IPS-15b (cell line): Measurements from ENCODE around the gene CHSY1.

Experiments
- H3K27me3 ChIP-seq: one replicate; pipeline ENCODE4 v1.6.1; 2013; ENCODE audit warnings: low read length; ENCODE audit not compliant: control insufficient read depth, insufficient read depth
- H3K36me3 ChIP-seq: one replicate; pipeline ENCODE4 v1.6.1; 2013; ENCODE audit warnings: low read length; ENCODE audit not compliant: control insufficient read depth, insufficient read depth
- H3K4me1 ChIP-seq: one replicate; pipeline ENCODE4 v1.6.1; 2013; ENCODE audit warnings: mild to moderate bottlenecking, low read length; ENCODE audit not compliant: control insufficient read depth, insufficient read depth
- H3K4me3 ChIP-seq: one replicate; pipeline ENCODE4 v1.5.1; 2013; ENCODE audit warnings: low read depth, low read length
- H3K9ac ChIP-seq: one replicate; pipeline ENCODE4 v1.6.1; 2013; ENCODE audit warnings: low read depth, mild to moderate bottlenecking, low read length
- H3K9me3 ChIP-seq: one replicate; pipeline ENCODE4 v1.6.1; 2013; ENCODE audit warnings: mild to moderate bottlenecking, low read length; ENCODE audit not compliant: control insufficient read depth, insufficient read depth

Gene CHSY1

DNA sequence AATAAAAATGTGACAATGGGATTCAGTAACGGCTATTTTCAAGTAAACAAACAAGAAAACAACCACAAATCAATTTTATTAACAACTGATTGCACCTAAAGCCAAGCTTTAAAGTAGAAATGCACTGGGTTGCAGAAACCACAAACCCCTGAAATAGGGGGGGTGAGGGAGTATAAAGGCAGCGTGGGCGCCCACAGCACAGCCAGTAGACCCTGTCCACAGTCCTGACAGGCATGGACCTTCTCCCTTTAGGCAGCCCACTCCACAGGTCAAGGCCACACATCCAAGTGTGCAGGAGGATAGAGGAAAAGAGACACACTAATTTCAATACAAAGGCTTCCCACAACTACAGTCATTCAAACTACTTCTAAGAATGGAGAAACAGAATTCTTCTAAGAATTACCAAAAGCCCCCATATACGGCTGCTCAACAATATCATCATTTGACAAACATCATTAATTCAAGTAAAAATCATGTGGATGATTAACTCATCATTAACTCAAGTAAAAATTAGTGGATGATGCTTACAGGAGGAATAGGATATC lies 48.7 kb downstream of the CHSY1 start:
- no peak overlapping the region for H3K4me3 ChIP-seq
- peaks cover 11% of the 10 kb centered on the region for H3K4me1 ChIP-seq
- H3K27me3 ChIP-seq: no peaks in the 10 kb centered on the region
- H3K9me3 ChIP-seq: no peaks in the 10 kb centered on the region
- H3K36me3 ChIP-seq: no peaks in the 10 kb centered on the region
- no peak overlapping the region for H3K9ac ChIP-seq

DNA sequence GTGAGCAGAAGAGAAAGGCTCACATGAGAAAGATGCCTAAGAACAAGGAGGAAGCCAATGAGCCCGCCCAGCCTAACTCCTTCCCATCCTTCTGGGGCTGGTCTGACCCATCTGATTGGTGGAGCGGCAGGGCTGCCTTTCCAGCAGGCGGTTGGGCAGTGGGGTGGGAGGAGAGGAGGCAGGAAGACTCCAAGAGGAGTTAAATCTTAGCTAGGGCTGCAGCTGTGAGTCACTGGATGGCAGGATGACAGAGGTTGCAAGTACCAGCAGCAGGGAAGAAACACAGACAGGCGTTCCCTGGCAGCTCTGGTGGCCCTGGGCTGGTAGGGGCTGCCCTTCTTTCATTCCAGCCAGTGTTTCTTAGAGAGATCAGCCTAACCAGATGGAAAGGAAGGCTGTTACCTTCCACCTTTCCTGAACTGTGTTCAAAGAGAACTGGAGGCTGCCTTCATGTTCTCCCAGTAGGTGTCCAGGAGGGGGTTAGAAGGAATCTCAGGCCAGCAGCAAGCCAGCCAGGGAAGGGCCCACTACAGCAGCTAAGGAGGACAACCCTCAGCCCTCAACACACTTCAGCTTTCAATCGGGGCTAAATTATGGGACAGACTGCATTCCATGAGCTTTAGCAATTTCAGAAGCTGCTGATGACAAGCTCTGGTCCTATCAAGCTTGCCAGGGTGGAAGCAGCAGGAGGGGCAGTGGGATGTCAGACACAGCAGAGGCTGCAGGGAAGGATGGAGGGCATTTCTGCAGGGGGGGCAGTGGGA lies 50.3 kb downstream of the CHSY1 start:
- Histone ChIP-seq H3K4me1 (peaks cover 14% of the 10 kb centered on the region), H3K9me3 (no peaks in the 10 kb centered on the region), H3K4me3 (no peak overlapping the region), H3K27me3 (no peaks in the 10 kb centered on the region), H3K36me3 (no peaks in the 10 kb centered on the region), H3K9ac (no peak overlapping the region)

DNA sequence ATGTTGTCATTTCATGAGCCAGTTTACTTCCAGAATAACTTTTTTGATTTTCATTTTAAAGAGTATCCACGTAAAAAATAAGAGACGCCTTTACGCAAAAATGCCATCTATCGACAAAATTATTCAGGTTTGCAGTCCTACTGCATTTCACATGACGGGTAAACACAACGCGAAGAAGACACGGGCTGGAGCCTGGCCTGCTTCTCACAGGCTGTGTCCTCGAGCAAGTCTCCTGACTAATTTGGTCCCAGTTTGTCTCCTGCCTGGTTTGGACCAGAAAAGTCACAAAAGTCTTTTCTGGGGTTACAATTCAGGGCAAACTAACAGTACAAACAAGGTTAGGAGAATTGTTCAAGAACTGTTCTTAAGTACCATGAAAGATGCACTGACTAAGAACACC lies 51.7 kb downstream of the CHSY1 start:
- no peaks in the 10 kb centered on the region for H3K9me3 ChIP-seq
- no peak overlapping the region for H3K9ac ChIP-seq
- H3K4me3 ChIP-seq: no peak overlapping the region
- peaks cover 14% of the 10 kb centered on the region for H3K4me1 ChIP-seq
- H3K36me3 ChIP-seq: no peaks in the 10 kb centered on the region
- H3K27me3 ChIP-seq: no peaks in the 10 kb centered on the region

GRCh38 chr15:101198800-101199199 lies 53.0 kb downstream of the CHSY1 start:
- H3K4me1 ChIP-seq: peaks cover 14% of the 10 kb centered on the region
- H3K9ac ChIP-seq: no peak overlapping the region
- no peaks in the 10 kb centered on the region for H3K27me3 ChIP-seq
- no peak overlapping the region for H3K4me3 ChIP-seq
- H3K36me3 ChIP-seq: no peaks in the 10 kb centered on the region
- no peaks in the 10 kb centered on the region for H3K9me3 ChIP-seq

GRCh38 chr15:101198031-101198575 lies 53.7 kb downstream of the CHSY1 start:
- Histone ChIP-seq H3K9ac (peak overlapping the region; percentile 17), H3K9me3 (no peaks in the 10 kb centered on the region), H3K4me3 (no peak overlapping the region), H3K4me1 (peaks cover 14% of the 10 kb centered on the region), H3K27me3 (no peaks in the 10 kb centered on the region), H3K36me3 (no peaks in the 10 kb centered on the region)

GRCh38 chr15:101194546-101195125 lies 57.2 kb downstream of the CHSY1 start:
- Histone ChIP-seq H3K4me1 (peaks cover 17% of the 10 kb centered on the region), H3K27me3 (no peaks in the 10 kb centered on the region), H3K9me3 (no peaks in the 10 kb centered on the region), H3K4me3 (no peak overlapping the region), H3K9ac (no peak overlapping the region), H3K36me3 (no peaks in the 10 kb centered on the region)

DNA sequence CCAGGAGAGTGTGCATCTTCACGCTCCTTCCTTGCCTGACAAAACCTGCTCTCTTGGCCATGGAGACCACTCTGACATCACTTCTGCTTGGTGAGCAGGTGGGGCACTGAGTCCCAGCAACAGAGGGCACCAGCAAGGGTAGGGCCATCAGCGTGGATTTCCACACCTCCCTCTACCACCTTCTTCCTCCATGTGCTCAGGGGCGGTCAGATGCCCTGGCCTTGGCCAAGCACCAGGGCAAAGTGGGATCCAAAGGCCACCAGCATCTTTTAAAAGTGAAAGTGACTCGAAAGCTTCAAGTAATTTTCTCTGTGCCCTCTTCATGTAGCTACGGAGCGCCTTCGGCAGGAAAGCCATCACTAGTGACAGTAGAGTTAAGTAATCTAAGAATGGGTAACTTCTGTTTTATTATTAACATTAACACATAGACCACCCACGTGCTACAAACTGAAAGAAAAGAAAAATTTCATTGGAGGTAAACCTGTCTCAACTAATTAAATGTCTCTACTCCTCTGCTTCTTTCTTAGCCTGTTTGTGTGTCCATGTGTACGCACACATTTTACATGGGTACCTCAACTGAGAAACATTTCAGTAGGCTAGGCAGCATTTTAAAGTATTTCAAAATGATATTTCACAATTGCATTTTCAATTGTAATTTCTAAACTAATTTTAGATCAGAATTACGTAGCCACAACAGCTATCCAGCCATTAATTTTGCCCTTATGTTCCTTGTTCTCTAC lies 57.9 kb downstream of the CHSY1 start:
- H3K36me3 ChIP-seq: no peaks in the 10 kb centered on the region
- H3K9me3 ChIP-seq: no peaks in the 10 kb centered on the region
- peaks cover 17% of the 10 kb centered on the region for H3K4me1 ChIP-seq
- H3K27me3 ChIP-seq: no peaks in the 10 kb centered on the region
- no peak overlapping the region for H3K4me3 ChIP-seq
- no peak overlapping the region for H3K9ac ChIP-seq

DNA sequence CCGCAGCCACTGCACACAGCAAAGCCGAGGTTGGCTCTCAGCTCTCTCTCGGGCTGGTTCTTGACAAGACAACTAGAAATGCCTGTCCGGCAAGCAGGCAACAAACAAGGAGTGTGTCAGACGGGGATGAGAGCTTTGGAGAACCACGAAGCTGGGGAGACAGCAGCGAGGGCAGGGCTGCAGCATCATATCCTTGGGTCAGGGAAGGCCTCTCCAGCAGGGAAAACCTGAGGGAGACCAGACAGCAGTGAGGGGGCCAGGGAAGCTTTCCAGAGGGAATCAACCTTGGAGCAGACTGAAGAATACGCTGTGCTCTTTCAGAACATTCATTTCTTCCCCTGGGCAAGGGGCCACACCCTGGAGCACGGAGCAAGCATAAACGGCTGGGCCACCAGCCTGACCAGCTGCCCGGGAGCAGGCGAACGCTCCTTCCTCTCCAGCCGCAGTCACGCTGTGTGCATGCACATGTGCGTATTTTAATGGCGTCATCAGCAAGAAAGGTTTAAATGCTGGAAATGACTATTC lies 58.7 kb downstream of the CHSY1 start:
- Histone ChIP-seq H3K27me3 (no peaks in the 10 kb centered on the region), H3K36me3 (peaks cover 2% of the 10 kb centered on the region), H3K9ac (peak overlapping the region; percentile 17), H3K9me3 (no peaks in the 10 kb centered on the region), H3K4me3 (no peak overlapping the region), H3K4me1 (peaks cover 17% of the 10 kb centered on the region)

DNA sequence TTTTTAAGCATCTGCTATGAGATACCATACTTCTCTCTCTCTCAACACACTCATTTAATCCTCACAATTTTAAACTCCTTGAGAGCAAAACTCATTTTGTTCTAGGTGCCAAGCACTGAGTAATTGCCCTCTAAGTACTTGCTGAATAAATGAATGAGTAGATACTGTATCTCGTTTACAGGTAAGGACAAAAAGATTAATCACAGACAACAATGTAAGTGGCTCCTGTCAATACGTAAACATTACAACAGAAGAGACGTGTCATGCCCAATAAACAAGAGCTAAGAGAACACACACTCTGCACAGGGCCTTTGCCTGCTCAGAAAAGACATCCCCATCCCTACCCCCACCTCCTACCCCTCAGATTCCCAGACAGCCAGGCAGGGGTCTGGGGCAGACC lies 59.8 kb downstream of the CHSY1 start:
- Histone ChIP-seq H3K4me3 (no peak overlapping the region), H3K9me3 (no peaks in the 10 kb centered on the region), H3K4me1 (peaks cover 15% of the 10 kb centered on the region), H3K27me3 (no peaks in the 10 kb centered on the region), H3K36me3 (peaks cover 2% of the 10 kb centered on the region), H3K9ac (no peak overlapping the region)

DNA sequence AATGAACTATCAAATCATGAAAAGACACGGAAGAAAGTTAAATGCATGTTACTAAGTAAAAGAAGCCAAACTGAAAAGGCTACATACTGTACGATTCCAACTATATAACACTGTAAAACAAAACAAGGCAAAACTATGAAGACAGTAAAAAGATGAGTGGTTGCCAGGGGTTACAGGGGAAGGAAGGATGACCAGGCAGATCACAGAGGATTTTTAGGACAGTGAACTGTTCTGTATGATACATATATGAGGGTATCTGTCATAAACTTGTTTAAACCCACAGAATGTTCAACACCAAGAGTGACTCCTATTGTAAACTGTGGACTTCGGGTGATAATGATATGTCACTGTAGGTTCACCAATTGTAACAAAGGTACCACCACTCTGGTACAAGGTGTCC lies 60.6 kb downstream of the CHSY1 start:
- Histone ChIP-seq H3K4me1 (peaks cover 15% of the 10 kb centered on the region), H3K4me3 (no peak overlapping the region), H3K9me3 (no peaks in the 10 kb centered on the region), H3K27me3 (no peaks in the 10 kb centered on the region), H3K9ac (no peak overlapping the region), H3K36me3 (peaks cover 2% of the 10 kb centered on the region)

DNA sequence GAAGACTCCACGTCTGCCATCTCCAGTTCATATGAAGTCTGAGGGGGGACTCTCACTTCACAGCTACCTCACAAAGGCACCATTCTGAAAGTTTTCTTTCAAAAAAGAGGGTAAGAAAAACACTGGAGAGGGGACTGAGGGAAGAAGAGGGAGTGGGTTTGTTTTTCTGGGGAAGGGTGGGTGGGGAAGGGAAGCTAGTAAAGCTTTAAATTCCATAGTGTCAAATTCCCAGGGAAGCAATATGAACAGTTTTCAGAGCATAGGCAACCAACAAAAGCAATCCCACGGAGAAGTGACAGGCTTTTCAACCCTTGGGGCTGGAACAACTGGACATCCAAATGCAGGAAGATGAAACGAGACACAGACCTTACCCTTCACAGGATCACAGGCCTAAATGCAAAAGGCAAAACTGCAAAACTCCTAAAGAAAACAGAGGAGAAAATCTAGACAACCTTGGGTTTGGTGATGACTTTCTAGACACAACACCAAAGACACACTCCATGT lies 61.7 kb downstream of the CHSY1 start:
- peaks cover 2% of the 10 kb centered on the region for H3K36me3 ChIP-seq
- H3K27me3 ChIP-seq: no peaks in the 10 kb centered on the region
- no peak overlapping the region for H3K9ac ChIP-seq
- no peaks in the 10 kb centered on the region for H3K9me3 ChIP-seq
- no peak overlapping the region for H3K4me3 ChIP-seq
- peaks cover 15% of the 10 kb centered on the region for H3K4me1 ChIP-seq
